Esophagus muscularis mucosa (tissue), 3 donors: ENCODE data around the gene CBX2.

Experiments used
- POLR2A ChIP-seq: fragments of 450-650 bp; IDR thresholded peaks from one replicate; pipeline ENCODE4 v1.6.1; 2017; ENCODE audit warnings: antibody characterized with exemption, moderate library complexity, mild to moderate bottlenecking, low read depth
- TF ChIP-seq, protein P1 (sequence below), 3 experiments: fragments of 200-600 bp in 2 of 3; fragments of 450-650 bp in 1 of 3; sonication (generic) in 2 of 3; IDR thresholded peaks; one replicate each; pipeline ENCODE4 v1.5.1; 2017 to 2019; ENCODE audit warnings: antibody characterized with exemption in 3 of 3, mild to moderate bottlenecking in 2 of 3, moderate library complexity in 1 of 3

DNA sequence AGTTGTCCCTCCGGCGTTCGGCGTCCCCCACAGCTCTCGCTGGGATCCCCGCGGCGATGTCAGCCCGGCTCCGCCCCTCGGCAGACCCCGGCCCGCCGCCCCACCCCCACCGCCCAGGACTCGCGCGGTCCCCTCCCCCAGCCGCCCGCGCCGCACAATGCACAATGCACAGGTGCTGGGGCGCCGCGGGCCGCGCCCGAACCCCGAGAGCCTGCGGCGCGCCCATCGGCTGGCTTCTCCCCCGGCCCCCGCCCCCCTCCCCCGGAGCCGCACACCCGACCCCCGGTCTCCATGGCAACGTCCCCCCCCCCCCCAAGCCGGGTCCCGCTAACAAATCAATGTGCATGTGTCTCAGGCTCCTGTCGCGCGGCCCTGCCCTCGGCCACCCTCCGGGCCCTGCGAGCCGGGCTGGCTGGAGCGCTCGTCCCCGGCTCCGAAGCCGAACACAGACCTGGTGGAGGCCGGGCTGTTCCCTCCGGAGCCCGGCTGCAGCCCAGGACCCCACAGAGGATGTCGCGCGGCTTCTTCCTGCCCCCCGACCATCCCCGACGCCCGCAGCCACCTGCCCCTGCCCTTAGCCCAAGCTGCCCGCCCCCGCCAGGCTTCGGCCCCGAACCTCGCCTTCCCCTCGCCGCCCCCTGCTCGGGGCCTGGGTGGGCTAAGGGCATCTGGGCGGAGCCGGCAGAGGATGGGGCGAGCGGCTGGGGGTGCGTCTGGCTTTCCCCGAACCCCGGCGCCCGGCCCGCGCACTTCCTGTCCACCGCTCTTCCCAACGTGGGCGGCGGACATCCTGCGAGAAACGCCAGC lies 19.7 kb downstream of the CBX2 start:
- TF ChIP-seq, protein P1, sequence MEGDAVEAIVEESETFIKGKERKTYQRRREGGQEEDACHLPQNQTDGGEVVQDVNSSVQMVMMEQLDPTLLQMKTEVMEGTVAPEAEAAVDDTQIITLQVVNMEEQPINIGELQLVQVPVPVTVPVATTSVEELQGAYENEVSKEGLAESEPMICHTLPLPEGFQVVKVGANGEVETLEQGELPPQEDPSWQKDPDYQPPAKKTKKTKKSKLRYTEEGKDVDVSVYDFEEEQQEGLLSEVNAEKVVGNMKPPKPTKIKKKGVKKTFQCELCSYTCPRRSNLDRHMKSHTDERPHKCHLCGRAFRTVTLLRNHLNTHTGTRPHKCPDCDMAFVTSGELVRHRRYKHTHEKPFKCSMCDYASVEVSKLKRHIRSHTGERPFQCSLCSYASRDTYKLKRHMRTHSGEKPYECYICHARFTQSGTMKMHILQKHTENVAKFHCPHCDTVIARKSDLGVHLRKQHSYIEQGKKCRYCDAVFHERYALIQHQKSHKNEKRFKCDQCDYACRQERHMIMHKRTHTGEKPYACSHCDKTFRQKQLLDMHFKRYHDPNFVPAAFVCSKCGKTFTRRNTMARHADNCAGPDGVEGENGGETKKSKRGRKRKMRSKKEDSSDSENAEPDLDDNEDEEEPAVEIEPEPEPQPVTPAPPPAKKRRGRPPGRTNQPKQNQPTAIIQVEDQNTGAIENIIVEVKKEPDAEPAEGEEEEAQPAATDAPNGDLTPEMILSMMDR (IDR thresholded peaks at IDR 0.05): no peak
- TF ChIP-seq POLR2A: no peak
